ENCODE measurements around the gene GAB1. TPM values are rescaled to one million over a fixed set of nuclear protein-coding genes. Genes with fewer than 3 reads are reported as not detected.
A peak's percentile ranks its signal among the peaks of the same experiment; 100 is the strongest.

Gene GAB1
- total RNA-seq, 1 experiment from 2014 or later: 3.8 TPM

GRCh38 chr4:143399113-143399949 lies 62.7 kb downstream of the GAB1 start:
- H3K36me3 ChIP-seq (ENCODE audit: control insufficient read depth in 1 of 2, insufficient read depth in 2 of 2, low read length in 2 of 2): no peaks in the 10 kb centered on the region
- ATAC-seq: peak; percentile 74
- no TSS peak for BruUV-seq (replicated peaks)
- H3K79me2 ChIP-seq (ENCODE audit: insufficient read depth, low read length): no peaks in the 10 kb centered on the region
- intact Hi-C loops (cut with micrococcal nuclease): loop anchor here (5.0 kb wide), 1 partner anchor 83 kb away; no protein-coding TSS in a partner anchor
- ChIA-PET RAD21 (ENCODE audit: low non-redundant PET in 1 of 2, low total read pairs in 2 of 2, uncharacterized antibody in 2 of 2, unreplicated experiment in 2 of 2) (no interaction called here), POLR2A (no interaction called here), CTCF (interaction anchor here (1.0 kb wide), 1 partner anchor 10 kb away, joined by 3 read pairs; no protein-coding TSS in a partner anchor)
- DNase-seq (ENCODE audit: low read depth, low spot score): peak; percentile 50
- no peak overlapping the region for H3K27ac ChIP-seq (ENCODE audit: low read depth, low read length)
- no peaks in the 10 kb centered on the region for H3K9me3 ChIP-seq (ENCODE audit: control insufficient read depth in 1 of 2, insufficient read depth in 1 of 2, low read depth in 1 of 2, low read length in 2 of 2)
- peak overlapping the region; percentile 71 for H2AFZ ChIP-seq (ENCODE audit: low read depth, low read length, poor library complexity, severe bottlenecking)
- H3K9ac ChIP-seq (ENCODE audit: low read length): no peak overlapping the region
- no peaks in the 10 kb centered on the region for H4K20me1 ChIP-seq (ENCODE audit: insufficient read depth)
- TF ChIP-seq SP1 (IDR thresholded peaks at IDR 0.05; ENCODE audit: low read depth) (no peak), EZH2 (IDR thresholded peaks at IDR 0.05) (no peak), FOSL1 (IDR thresholded peaks at IDR 0.05; ENCODE audit: low read depth) (no peak), CTCF (IDR thresholded peaks at IDR 0.05 in 2 of 3, conservative IDR thresholded peaks at IDR 0.05 in 1 of 3; ENCODE audit: borderline replicate concordance in 1 of 3, insufficient read depth in 1 of 3, low read depth in 2 of 3, low read length in 2 of 3) (peak; percentile 66 to 80 (median 75); a peak in 5 of 6 replicates), RAD21 (IDR thresholded peaks at IDR 0.05; ENCODE audit: low read depth) (peak; percentile 51; the same call in 1 of the 2 replicates), SRF (IDR thresholded peaks at IDR 0.05; ENCODE audit: low read depth) (peak; percentile 87), YY1 (IDR thresholded peaks at IDR 0.05; ENCODE audit: extremely low read depth, insufficient replicate concordance, low read depth, low read length) (no peak), CBX3 (IDR thresholded peaks at IDR 0.05; ENCODE audit: low read depth) (peak; percentile 69; the same call in 1 of the 2 replicates)
- TF ChIP-seq, protein P1, sequence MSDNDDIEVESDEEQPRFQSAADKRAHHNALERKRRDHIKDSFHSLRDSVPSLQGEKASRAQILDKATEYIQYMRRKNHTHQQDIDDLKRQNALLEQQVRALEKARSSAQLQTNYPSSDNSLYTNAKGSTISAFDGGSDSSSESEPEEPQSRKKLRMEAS (IDR thresholded peaks at IDR 0.05): peak; percentile 67
- peaks cover 2 to 6% of the 10 kb centered on the region in 2 experiments; a peak in 2 of 4 replicates for H3K4me1 ChIP-seq (ENCODE audit: control insufficient read depth in 1 of 2, insufficient read depth in 2 of 2, low read length in 2 of 2)
- H3K27me3 ChIP-seq (ENCODE audit: insufficient read depth, low read length): no peaks in the 10 kb centered on the region
- no peak overlapping the region for H3K4me3 ChIP-seq (replicated peaks in 1 of 2; ENCODE audit: low read depth in 1 of 2, low read length in 2 of 2)
- peak overlapping the region; percentile 13; the same call in 1 of the 2 replicates for H3K4me2 ChIP-seq (ENCODE audit: low read length)
- H3K9me2 ChIP-seq (ENCODE audit: insufficient read depth): no peaks in the 10 kb centered on the region

All from HCT116 (cell line).